Medulla oblongata (tissue), 1 donor: ENCODE results near the gene CYB5A.
A peak's percentile ranks its signal among the peaks of the same experiment; 100 is the strongest.

Experiments
- DNase-seq: peaks from one replicate; pipeline ENCODE4 v3.0.0-alpha.2; 2015; ENCODE audit errors: extremely low spot score

The CYB5A gene

GRCh38 chr18:74248189-74248588 is 43.6 kb downstream of the CYB5A start:
- DNase-seq = no peak

GRCh38 chr18:74244554-74244953 is 47.2 kb downstream of the CYB5A start:
- no peak for DNase-seq

GRCh38 chr18:74243127-74243526 is 48.6 kb downstream of the CYB5A start:
- DNase-seq = no peak

- DNase-seq = peak; percentile 31
Measured at GRCh38 chr18:74242438-74243096, 49.2 kb downstream of the CYB5A start.

DNA sequence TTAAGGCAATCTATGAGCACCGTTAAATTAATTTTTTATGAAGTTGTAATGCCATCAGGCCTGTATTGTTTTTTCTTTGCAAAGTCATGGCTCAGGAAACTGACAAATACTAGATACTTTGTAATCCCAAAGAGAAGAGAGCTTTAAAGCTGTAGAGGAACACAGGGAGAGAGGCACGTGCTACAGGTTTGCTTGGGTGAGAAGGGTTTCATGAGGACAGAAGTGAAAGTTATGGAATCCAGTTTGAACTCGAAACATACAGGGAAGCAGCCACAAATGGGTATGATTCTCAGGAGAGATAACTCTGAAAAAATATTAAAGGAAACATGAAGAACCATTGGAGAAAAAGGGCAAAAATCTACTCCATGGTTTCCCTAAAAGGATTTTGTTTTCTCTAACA is 49.8 kb downstream of the CYB5A start:
- no peak for DNase-seq

DNA sequence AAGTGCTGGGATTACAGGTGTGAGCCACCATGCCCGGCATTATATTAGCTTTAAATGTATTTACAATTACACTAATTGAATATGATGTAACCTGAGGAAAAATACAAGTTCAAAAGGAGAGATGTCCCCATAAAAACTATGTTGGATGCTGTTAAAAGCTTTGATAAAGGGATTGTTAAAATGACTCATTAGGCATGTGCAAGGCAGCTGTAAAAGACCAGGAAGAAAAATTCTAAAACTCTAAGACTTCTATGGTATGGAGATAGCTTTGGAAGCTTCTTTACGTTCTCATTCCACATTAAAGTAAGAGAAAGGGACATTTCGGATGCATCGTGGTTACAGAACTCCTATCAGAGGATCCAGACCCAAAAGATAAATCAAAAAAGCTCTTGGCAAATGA is 50.3 kb downstream of the CYB5A start:
- no peak for DNase-seq

DNA sequence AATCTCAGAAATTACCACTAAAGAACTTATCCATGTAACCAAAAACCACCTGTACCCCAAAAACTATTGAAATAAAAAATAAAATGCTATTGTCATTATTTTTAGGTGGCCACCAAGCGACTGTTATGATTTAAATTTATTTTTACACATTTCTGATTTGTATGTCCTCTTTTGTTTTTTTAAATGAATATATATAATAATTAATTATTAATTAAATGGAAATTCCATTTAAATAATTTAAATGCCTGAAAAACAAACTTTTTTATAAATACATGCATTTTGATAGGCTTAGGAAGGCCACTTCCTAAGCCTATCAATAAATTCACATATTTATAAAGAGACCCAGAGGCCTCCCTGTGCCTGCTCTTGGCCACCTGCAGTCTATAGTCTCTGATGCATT is 52.2 kb downstream of the CYB5A start:
- no peak for DNase-seq

GRCh38 chr18:74234326-74235171 is 57.2 kb downstream of the CYB5A start:
- DNase-seq = no peak

- DNase-seq = no peak
Measured at GRCh38 chr18:74233933-74234325, 57.8 kb downstream of the CYB5A start.

DNA sequence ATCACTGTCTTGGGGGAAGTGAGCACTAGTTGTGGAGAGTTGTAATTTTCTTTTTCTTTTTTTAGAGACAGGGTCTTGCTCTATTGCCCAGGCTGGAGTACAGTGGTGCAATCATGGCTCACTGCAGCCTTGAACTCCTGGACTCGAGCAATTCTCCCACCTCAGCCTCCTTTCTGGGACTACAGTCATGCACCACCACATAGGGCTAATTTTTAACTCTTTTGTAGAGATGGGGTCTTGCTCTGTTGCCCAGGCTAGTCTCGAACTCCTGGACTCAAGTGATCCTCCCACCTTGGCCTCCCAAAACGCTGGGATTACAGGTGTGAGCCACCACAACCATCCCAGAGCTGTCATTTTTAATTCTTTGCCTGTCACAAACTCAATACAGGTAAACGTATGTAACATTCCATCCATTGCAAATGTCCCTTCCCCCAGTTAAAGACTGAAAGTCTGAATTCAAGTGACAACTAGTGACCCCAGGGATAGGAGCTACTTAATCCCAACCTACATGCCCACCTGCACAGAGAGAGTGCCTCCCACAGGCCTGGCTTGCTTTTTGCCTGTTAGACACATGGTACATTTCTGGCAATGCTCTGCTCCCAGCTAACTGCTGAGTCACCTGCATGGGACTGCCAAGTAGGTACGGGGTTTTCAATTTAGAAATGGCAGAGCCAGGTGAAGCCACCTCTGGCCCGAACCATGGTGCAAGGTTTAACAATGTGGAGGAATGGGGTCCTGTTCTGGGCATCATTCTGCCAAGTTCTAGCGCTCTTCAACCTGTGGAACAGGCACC is 60.6 kb downstream of the CYB5A start:
- DNase-seq = no peak

DNA sequence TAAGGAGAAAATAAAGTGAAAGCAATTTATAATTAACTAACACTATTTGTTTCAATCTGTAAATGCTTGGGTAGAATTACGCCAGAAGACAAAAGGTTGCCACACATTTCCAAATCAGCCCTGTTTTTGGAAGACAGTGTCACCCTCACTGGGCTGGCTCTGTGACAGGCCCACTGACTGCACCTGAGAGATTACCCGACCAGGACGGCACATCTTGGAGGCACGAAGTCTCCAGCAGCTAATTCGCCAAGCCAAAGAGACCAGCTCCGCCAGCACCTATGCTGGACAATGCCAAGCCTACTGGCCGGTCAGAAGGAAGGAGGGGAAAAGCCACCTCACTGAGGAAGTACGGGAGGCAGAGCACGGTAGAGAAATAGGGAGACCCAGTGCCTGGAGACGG is 61.9 kb downstream of the CYB5A start:
- no peak for DNase-seq

DNA sequence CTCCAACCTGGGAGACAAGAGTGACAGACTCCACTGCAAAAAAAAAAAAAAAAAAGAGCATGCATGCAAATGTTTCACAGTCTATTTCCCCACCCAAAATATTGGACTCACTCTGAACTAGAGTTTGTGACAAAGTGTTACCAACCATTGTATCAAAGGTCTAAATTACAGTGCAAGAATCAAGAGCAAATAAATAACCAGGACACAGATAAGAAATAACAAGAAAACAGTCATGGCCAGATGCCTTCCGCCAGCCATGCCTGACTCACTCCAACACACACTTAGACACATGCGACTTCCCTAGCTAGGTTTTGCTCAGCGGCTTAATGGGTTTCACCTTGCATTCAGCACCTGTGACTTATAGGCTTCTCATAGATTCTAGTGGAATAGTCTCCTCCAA is 62.8 kb downstream of the CYB5A start:
- no peak for DNase-seq

- DNase-seq = no peak
Measured at GRCh38 chr18:74228312-74228711, 63.5 kb downstream of the CYB5A start.

GRCh38 chr18:74226666-74227065 is 65.1 kb downstream of the CYB5A start:
- DNase-seq = no peak

DNA sequence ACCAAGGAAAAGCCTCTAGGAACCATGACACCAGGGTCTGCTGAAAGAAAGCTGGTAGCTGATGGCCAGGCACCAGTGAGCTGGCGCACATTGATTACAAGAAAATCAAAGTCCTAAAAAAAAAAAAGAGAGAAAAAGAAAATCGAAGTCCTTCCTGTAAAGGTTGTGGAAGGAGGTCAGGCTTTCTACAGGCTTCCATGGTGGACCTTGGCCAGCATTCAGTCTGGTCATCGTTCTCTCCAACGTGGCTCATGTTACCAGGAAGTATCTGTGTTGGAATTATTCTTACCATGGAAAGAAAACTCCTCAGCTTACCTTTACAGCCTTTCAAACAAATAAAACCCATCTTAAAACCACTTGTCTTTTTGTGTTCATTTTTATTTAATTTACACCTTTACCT is 65.6 kb downstream of the CYB5A start:
- no peak for DNase-seq

- no peak for DNase-seq
Measured at GRCh38 chr18:74225193-74225840, 66.4 kb downstream of the CYB5A start.

DNA sequence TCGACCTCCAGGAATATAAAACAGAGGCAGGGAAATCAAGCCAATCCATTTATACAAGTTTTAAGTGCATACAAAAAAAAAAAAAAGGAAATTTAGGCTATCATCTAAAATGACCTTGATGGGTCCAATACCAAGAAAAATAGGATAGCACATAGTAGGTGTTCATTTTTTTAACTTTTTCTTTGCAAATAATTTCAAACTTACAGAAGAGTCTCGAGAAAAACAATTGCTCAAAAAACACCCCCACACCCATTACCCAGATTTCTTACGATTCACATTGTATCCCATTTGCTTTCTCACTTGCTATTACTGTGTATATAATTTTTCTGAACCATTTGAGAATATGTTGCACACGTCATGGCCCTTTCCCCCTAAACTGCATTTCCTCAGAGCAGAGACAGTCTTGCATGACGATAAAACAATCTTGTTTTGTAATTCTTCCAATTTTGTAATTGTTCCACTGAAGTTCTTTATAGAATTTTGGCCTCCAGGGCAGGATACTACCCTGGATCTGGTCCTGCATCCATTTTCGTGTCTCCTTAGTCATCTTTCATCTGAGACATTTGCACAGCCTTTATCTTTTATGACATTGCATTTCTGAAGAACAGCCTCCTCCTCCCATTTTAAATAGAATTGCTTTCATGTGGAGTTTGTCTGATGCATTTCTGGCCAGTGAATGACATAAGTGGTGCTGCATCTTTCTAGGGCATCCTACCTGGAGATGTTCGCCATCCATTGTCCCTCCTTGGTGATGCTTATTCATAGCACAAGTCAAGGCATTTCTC is 68.9 kb downstream of the CYB5A start:
- DNase-seq = no peak

DNA sequence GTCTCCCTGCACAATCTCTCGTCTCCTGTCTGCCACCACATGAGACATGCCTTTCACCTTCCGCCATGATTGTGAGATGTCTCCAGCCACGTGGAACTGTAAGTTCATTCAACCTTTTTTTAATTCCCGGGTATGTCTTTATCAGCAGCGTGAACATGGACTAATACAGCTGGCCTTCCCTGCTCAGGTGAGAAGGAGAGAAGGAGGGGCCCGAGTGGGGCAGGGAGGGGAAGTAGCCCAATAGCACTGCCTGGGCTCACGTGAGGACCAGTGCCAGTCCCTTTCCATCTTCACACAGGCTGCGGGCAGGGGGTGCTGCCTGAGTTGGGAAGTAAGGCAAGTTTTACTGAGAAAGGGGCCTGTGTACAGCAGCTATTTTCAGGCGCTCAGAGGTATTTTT is 70.7 kb downstream of the CYB5A start:
- no peak for DNase-seq

DNA sequence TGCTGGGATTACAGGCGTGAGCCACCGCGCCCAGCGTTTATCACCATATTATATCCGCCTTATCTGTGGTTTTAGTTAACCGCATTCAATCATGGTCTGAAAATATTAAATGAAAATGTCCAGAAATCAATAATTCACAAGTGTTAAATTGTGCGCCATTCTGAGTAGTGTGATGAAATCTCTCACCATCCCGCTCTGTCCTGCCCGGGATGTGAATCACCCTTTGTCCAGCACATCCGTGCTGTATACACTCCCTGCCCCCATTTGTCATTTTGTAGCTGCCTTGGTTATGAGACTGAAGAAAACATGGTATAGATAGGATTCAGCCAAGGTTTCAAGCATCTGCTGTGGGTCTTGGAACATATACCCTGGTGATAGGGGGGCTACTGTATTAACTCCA is 72.7 kb downstream of the CYB5A start:
- DNase-seq = no peak

- no peak for DNase-seq
Measured at GRCh38 chr18:74217476-74218143, 74.2 kb downstream of the CYB5A start.

GRCh38 chr18:74216661-74217110 is 75.1 kb downstream of the CYB5A start:
- no peak for DNase-seq
